ENCODE data around the gene SPRED1. TPM values are rescaled to one million over a fixed set of nuclear protein-coding genes. Genes with fewer than 3 reads are reported as not detected.

The SPRED1 gene
- total RNA-seq, 4 donors from 2014 or later: 6.1 to 135 (median 26.6) TPM

- intact Hi-C loops (cut with DNase I; ENCODE audit: low total_unique reads): no loop called here
- TF ChIP-seq CTCF (IDR thresholded peaks at IDR 0.05): no peak
- no peak for TF ChIP-seq POLR2A (IDR thresholded peaks at IDR 0.05)
- H3K4me3 ChIP-seq: no peak overlapping the region
- DNase-seq: no peak
- H3K9me3 ChIP-seq: no peaks in the 10 kb centered on the region
- no peak overlapping the region for H3K27ac ChIP-seq
- no peaks in the 10 kb centered on the region for H3K4me1 ChIP-seq
- H3K36me3 ChIP-seq: no peaks in the 10 kb centered on the region
- no peaks in the 10 kb centered on the region for H3K27me3 ChIP-seq
Measured at GRCh38 chr15:38208779-38209178, 43.9 kb upstream of the SPRED1 start.

GRCh38 chr15:38211249-38211648, 41.4 kb upstream of the SPRED1 start:
- H3K9me3 ChIP-seq: no peaks in the 10 kb centered on the region
- intact Hi-C loops (cut with DNase I; ENCODE audit: low total_unique reads): no loop called here

GRCh38 chr15:38211811-38212210, 40.8 kb upstream of the SPRED1 start:
- Histone ChIP-seq H3K36me3 (no peaks in the 10 kb centered on the region), H3K27me3 (no peaks in the 10 kb centered on the region), H3K9me3 (no peaks in the 10 kb centered on the region), H3K4me3 (no peak overlapping the region), H3K27ac (no peak overlapping the region), H3K4me1 (no peaks in the 10 kb centered on the region)
- no peak for DNase-seq
- intact Hi-C loops (cut with DNase I; ENCODE audit: low total_unique reads): no loop called here
- TF ChIP-seq CTCF (IDR thresholded peaks at IDR 0.05) (no peak), POLR2A (IDR thresholded peaks at IDR 0.05) (no peak)

More at GRCh38 chr15:38211249-38211648, 41.4 kb upstream of the SPRED1 start:
- H3K27me3 ChIP-seq: no peaks in the 10 kb centered on the region
- no peak overlapping the region for H3K27ac ChIP-seq
- H3K4me1 ChIP-seq: no peaks in the 10 kb centered on the region
- no peak overlapping the region for H3K4me3 ChIP-seq
- DNase-seq: no peak
- TF ChIP-seq CTCF (IDR thresholded peaks at IDR 0.05) (no peak), POLR2A (IDR thresholded peaks at IDR 0.05) (no peak)
- H3K36me3 ChIP-seq: no peaks in the 10 kb centered on the region

- Histone ChIP-seq H3K36me3 (no peaks in the 10 kb centered on the region), H3K27ac (no peak overlapping the region), H3K27me3 (no peaks in the 10 kb centered on the region), H3K4me3 (no peak overlapping the region), H3K4me1 (no peaks in the 10 kb centered on the region), H3K9me3 (no peaks in the 10 kb centered on the region)
- intact Hi-C loops (cut with DNase I; ENCODE audit: low total_unique reads): no loop called here
- TF ChIP-seq POLR2A (IDR thresholded peaks at IDR 0.05) (no peak), CTCF (IDR thresholded peaks at IDR 0.05) (no peak)
- no peak for DNase-seq
Measured at GRCh38 chr15:38212729-38213351, 39.8 kb upstream of the SPRED1 start.

- intact Hi-C loops (cut with DNase I; ENCODE audit: low total_unique reads): no loop called here
- TF ChIP-seq CTCF (IDR thresholded peaks at IDR 0.05): no peak
- TF ChIP-seq POLR2A (IDR thresholded peaks at IDR 0.05): no peak
Measured at GRCh38 chr15:38213356-38213755, 39.3 kb upstream of the SPRED1 start.

More at GRCh38 chr15:38213356-38213755, 39.3 kb upstream of the SPRED1 start:
- Histone ChIP-seq H3K27me3 (no peaks in the 10 kb centered on the region), H3K4me3 (no peak overlapping the region), H3K36me3 (no peaks in the 10 kb centered on the region), H3K9me3 (no peaks in the 10 kb centered on the region), H3K27ac (no peak overlapping the region), H3K4me1 (no peaks in the 10 kb centered on the region)
- no peak for DNase-seq
